K562 (cell line): ENCODE results near the gene GMEB2. TPM values are rescaled to one million over a fixed set of nuclear protein-coding genes. Genes with fewer than 3 reads are reported as not detected.

ENCODE experiments used
- BRF1 ChIP-seq: IDR thresholded peaks from 3 replicates; pipeline ENCODE4 v1.6.1; 2011; ENCODE audit warnings: borderline replicate concordance, mild to moderate bottlenecking; ENCODE audit not compliant: insufficient read length; ENCODE audit errors: extremely low read depth
- CCAR2 ChIP-seq: fragments of 200-400 bp; formaldehyde crosslinking; IDR thresholded peaks from 2 replicates; pipeline ENCODE4 v1.6.1; 2017; ENCODE audit warnings: mild to moderate bottlenecking, low read depth, low read length
- CREBBP ChIP-seq: IDR thresholded peaks from one replicate; pipeline ENCODE4 v1.6.1; 2012; ENCODE audit warnings: low read depth, mild to moderate bottlenecking, control low read depth, inconsistent platforms, low read length
- GTF2E2 ChIP-seq: fragments of 200-800 bp; sonication (Bioruptor generic); IDR thresholded peaks from 2 replicates; pipeline ENCODE4 v1.6.1; 2016; ENCODE audit warnings: missing genetic modification characterization, missing compliant biosample characterization
- MAFF ChIP-seq: IDR thresholded peaks from 2 replicates; pipeline ENCODE4 v1.6.1; 2012; ENCODE audit warnings: low read length, improper control_type of control experiment
- MCM3 ChIP-seq: fragments of 450-650 bp; IDR thresholded peaks from 2 replicates; pipeline ENCODE4 v1.6.1; 2016
- TAF15 ChIP-seq: fragments of 200-400 bp; formaldehyde crosslinking; IDR thresholded peaks from 2 replicates; pipeline ENCODE4 v1.6.1; 2017; ENCODE audit warnings: mild to moderate bottlenecking, low read depth, low read length, moderate library complexity
- TAF7 ChIP-seq: fragments of 450-650 bp; IDR thresholded peaks from 2 replicates; pipeline ENCODE4 v1.6.1; 2016; ENCODE audit warnings: missing genetic modification characterization, missing compliant biosample characterization
- YBX1 ChIP-seq: fragments of 450-650 bp; IDR thresholded peaks from 2 replicates; pipeline ENCODE4 v1.7.1; 2016; ENCODE audit warnings: mild to moderate bottlenecking
- ZNF134 ChIP-seq: fragments of 250-450 bp; sonication (Bioruptor Pico); conservative IDR thresholded peaks from 2 replicates; pipeline ENCODE4 v1.4.0; 2020
- ZNF197 ChIP-seq: fragments of 200-800 bp; sonication (Bioruptor generic); IDR thresholded peaks from 2 replicates; pipeline ENCODE4 v1.6.1; 2016; ENCODE audit warnings: low read depth, missing genetic modification characterization, missing compliant biosample characterization
- ZNF274 ChIP-seq: IDR thresholded peaks from 2 replicates; pipeline ENCODE4 v1.6.1; 2011; ENCODE audit warnings: low read depth, mild to moderate bottlenecking, low read length, moderate library complexity, borderline replicate concordance
- ZNF408 ChIP-seq: fragments of 250-450 bp; sonication (Bioruptor Pico); IDR thresholded peaks from 2 replicates; pipeline ENCODE4 v1.4.0; 2020; ENCODE audit warnings: low read depth, mild to moderate bottlenecking, moderate library complexity
- ZNF764 ChIP-seq: fragments of 250-450 bp; sonication (Bioruptor Pico); IDR thresholded peaks from 2 replicates; pipeline ENCODE4 v1.4.0; 2020; ENCODE audit warnings: low read depth, mild to moderate bottlenecking, moderate library complexity
- polyA plus RNA-seq, 8 experiments: library from polyadenylated mRNA; depleted of rRNA in 4 of 8; stranded (reverse) in 5 of 8; unstranded in 3 of 8; fragments of >200 nt; fragmentation: Nextera tagmentation in 2 of 8; fragmentation: Illumina TruSeq in 1 of 8; extraction: Ambion mirVana in 2 of 8; extraction: Trizol in 1 of 8; gene quantifications; 2 replicates each; pipeline versions ENCODE4 v1.2.1 to v1.2.3, GENCODE V29; 2011 to 2014; ENCODE audit warnings: inconsistent platforms in 1 of 8, missing spikeins in 1 of 8
- total RNA-seq, 7 experiments: library from RNA; depleted of rRNA in 6 of 7; stranded (reverse); fragments of >200 nt in 6 of 7; fragmentation: Illumina TruSeq in 2 of 7; extraction: Trizol in 2 of 7; gene quantifications; 2 replicates each; pipeline versions ENCODE4 v1.2.1 to v1.2.3, GENCODE V29; 2011 to 2021; ENCODE audit warnings: low replicate concordance in 1 of 7
- TF ChIP-seq, protein P1 (sequence below): fragments of 450-650 bp; IDR thresholded peaks from 2 replicates; pipeline ENCODE4 v1.6.1; 2016
- TF ChIP-seq, protein P2 (sequence below): fragments of 450-650 bp; IDR thresholded peaks from 2 replicates; pipeline ENCODE4 v1.6.1; 2017; ENCODE audit warnings: antibody characterized with exemption
- TF ChIP-seq, protein P3 (sequence below): sonication (generic); formaldehyde crosslinking; IDR thresholded peaks from 2 replicates; pipeline ENCODE4 v1.8.1; 2023; ENCODE audit warnings: mild to moderate bottlenecking, missing genetic modification reagents
- TF ChIP-seq, protein P4 (sequence below): fragments of 450-650 bp; IDR thresholded peaks from 2 replicates; pipeline ENCODE4 v1.6.1; 2017; ENCODE audit warnings: antibody characterized with exemption, mild to moderate bottlenecking
- TF ChIP-seq, protein P5 (sequence below): sonication (generic); formaldehyde crosslinking; IDR thresholded peaks from 2 replicates; pipeline ENCODE4 v1.9.0; 2022; ENCODE audit warnings: mild to moderate bottlenecking, missing genetic modification reagents

The GMEB2 gene
- total and polyA plus RNA-seq, 9 of the 15 experiments (the other 6 are each of a cell fraction or from before 2014, with no cell fraction given): 0.03 to 13.9 (median 6.3) TPM

DNA sequence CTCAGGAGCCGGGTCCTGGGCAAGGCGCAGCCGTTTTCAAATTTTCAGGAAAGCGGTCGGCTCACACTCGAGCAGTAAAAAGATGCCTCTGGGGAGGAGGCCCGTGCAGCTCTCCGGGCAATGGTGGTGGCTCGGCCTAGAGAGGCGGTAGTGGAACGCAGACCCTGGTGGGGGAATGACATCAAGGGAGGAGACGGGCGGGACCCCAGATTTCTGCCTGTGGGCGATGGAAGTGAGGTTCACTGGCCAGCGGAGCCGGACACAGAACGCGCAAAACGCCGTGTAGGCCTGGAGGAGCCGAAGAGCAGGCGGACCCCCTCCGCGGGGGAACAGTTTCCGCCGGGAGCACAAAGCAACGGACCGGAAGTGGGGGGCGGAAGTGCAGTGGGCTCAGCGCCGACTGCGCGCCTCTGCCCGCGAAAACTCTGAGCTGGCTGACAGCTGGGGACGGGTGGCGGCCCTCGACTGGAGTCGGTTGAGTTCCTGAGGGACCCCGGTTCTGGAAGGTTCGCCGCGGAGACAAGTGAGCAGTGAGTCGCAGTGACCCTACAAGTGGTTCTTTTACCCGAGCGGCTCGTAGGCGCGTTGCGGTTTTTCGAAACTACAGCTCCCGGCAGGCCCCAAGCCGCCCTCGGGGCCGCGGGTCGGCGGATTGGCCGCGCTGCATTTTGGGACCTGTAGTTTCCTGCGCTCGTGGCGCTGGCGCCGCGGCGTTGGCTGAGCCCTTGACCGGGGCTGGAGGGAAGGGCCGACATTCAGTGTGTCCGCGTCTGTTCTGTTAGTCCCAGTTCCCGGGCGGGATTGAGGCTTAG lies 31.2 kb upstream of the GMEB2 start, which contains the start of gene RTEL1 (continued):
- TF ChIP-seq ZNF197 (CRISPR knock-in tag) (peak; percentile 96), TAF7 (tag) (peak; percentile 86), BRF1 (no peak), TAF15 (no peak), ZNF134 (no peak), MCM3 (no peak), YBX1 (no peak), ZNF764 (CRISPR knock-in tag) (0 out of 2 replicates have a peak, but pooled peaks have one; percentile 6), GTF2E2 (tag) (peak; percentile 88), CCAR2 (no peak), ZNF274 (no peak), CREBBP (no peak), MAFF (no peak), ZNF408 (no peak)
- TF ChIP-seq, protein P1, sequence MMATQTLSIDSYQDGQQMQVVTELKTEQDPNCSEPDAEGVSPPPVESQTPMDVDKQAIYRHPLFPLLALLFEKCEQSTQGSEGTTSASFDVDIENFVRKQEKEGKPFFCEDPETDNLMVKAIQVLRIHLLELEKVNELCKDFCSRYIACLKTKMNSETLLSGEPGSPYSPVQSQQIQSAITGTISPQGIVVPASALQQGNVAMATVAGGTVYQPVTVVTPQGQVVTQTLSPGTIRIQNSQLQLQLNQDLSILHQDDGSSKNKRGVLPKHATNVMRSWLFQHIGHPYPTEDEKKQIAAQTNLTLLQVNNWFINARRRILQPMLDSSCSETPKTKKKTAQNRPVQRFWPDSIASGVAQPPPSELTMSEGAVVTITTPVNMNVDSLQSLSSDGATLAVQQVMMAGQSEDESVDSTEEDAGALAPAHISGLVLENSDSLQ: peak; percentile 81
- TF ChIP-seq, protein P2, sequence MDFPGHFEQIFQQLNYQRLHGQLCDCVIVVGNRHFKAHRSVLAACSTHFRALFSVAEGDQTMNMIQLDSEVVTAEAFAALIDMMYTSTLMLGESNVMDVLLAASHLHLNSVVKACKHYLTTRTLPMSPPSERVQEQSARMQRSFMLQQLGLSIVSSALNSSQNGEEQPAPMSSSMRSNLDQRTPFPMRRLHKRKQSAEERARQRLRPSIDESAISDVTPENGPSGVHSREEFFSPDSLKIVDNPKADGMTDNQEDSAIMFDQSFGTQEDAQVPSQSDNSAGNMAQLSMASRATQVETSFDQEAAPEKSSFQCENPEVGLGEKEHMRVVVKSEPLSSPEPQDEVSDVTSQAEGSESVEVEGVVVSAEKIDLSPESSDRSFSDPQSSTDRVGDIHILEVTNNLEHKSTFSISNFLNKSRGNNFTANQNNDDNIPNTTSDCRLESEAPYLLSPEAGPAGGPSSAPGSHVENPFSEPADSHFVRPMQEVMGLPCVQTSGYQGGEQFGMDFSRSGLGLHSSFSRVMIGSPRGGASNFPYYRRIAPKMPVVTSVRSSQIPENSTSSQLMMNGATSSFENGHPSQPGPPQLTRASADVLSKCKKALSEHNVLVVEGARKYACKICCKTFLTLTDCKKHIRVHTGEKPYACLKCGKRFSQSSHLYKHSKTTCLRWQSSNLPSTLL: no peak
- TF ChIP-seq, protein P3, sequence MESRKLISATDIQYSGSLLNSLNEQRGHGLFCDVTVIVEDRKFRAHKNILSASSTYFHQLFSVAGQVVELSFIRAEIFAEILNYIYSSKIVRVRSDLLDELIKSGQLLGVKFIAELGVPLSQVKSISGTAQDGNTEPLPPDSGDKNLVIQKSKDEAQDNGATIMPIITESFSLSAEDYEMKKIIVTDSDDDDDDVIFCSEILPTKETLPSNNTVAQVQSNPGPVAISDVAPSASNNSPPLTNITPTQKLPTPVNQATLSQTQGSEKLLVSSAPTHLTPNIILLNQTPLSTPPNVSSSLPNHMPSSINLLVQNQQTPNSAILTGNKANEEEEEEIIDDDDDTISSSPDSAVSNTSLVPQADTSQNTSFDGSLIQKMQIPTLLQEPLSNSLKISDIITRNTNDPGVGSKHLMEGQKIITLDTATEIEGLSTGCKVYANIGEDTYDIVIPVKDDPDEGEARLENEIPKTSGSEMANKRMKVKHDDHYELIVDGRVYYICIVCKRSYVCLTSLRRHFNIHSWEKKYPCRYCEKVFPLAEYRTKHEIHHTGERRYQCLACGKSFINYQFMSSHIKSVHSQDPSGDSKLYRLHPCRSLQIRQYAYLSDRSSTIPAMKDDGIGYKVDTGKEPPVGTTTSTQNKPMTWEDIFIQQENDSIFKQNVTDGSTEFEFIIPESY (CRISPR knock-in tag): no peak
- TF ChIP-seq, protein P4, sequence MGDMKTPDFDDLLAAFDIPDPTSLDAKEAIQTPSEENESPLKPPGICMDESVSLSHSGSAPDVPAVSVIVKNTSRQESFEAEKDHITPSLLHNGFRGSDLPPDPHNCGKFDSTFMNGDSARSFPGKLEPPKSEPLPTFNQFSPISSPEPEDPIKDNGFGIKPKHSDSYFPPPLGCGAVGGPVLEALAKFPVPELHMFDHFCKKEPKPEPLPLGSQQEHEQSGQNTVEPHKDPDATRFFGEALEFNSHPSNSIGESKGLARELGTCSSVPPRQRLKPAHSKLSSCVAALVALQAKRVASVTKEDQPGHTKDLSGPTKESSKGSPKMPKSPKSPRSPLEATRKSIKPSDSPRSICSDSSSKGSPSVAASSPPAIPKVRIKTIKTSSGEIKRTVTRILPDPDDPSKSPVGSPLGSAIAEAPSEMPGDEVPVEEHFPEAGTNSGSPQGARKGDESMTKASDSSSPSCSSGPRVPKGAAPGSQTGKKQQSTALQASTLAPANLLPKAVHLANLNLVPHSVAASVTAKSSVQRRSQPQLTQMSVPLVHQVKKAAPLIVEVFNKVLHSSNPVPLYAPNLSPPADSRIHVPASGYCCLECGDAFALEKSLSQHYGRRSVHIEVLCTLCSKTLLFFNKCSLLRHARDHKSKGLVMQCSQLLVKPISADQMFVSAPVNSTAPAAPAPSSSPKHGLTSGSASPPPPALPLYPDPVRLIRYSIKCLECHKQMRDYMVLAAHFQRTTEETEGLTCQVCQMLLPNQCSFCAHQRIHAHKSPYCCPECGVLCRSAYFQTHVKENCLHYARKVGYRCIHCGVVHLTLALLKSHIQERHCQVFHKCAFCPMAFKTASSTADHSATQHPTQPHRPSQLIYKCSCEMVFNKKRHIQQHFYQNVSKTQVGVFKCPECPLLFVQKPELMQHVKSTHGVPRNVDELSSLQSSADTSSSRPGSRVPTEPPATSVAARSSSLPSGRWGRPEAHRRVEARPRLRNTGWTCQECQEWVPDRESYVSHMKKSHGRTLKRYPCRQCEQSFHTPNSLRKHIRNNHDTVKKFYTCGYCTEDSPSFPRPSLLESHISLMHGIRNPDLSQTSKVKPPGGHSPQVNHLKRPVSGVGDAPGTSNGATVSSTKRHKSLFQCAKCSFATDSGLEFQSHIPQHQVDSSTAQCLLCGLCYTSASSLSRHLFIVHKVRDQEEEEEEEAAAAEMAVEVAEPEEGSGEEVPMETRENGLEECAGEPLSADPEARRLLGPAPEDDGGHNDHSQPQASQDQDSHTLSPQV: peak; percentile 61
- TF ChIP-seq, protein P5, sequence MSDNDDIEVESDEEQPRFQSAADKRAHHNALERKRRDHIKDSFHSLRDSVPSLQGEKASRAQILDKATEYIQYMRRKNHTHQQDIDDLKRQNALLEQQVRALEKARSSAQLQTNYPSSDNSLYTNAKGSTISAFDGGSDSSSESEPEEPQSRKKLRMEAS: peak; percentile 64; the same call in 1 of the 2 replicates
